GM12801 (cell line): ENCODE data around the gene KIF1A.

ENCODE experiments used
- TF ChIP-seq, protein P1 (sequence below): IDR thresholded peaks from one replicate; pipeline ENCODE4 v1.5.1; 2011; ENCODE audit warnings: control low read depth; ENCODE audit not compliant: insufficient read length; ENCODE audit errors: extremely low read depth

KIF1A gene

DNA sequence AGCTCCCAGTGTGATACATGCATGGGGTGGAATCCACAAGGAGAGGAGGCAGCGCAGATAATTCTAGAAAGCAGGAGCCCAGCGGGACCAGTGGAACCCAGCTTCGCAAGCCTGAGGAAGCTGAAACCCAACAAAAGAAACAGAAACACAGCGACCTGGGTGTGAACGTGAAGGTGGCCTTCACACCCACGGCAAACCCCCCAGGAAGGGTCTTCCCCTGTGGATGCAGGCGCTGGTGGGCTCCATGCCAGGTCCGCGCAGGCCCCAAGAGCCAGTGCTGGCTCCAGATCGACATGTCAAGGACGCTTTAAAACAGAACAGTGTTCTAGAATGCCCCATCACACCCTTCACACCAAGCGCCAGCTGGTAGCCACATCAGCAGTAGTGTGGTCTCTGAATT, 22.1 kb downstream of the KIF1A start:
- TF ChIP-seq, protein P1, sequence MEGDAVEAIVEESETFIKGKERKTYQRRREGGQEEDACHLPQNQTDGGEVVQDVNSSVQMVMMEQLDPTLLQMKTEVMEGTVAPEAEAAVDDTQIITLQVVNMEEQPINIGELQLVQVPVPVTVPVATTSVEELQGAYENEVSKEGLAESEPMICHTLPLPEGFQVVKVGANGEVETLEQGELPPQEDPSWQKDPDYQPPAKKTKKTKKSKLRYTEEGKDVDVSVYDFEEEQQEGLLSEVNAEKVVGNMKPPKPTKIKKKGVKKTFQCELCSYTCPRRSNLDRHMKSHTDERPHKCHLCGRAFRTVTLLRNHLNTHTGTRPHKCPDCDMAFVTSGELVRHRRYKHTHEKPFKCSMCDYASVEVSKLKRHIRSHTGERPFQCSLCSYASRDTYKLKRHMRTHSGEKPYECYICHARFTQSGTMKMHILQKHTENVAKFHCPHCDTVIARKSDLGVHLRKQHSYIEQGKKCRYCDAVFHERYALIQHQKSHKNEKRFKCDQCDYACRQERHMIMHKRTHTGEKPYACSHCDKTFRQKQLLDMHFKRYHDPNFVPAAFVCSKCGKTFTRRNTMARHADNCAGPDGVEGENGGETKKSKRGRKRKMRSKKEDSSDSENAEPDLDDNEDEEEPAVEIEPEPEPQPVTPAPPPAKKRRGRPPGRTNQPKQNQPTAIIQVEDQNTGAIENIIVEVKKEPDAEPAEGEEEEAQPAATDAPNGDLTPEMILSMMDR, result no peak

DNA sequence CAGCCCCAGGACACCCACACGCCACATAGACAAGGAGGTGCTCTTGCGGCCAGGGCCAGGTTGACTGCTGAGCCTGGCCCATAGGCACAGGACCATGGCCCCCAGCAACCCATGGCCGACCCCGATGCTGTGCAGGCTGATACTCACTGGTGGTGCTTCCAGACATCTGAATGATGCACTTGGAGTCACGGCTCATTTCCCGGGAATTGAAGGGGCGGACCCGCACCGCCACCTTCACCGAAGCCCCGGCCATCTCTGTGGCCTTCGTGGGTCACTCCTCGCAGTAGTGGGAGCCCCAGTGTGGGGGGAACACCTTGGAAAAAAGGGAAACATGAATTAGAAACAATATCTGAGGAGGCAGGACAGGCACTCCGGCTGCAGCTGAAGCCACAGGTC, 22.5 kb downstream of the KIF1A start:
- TF ChIP-seq, protein P1, result no peak

DNA sequence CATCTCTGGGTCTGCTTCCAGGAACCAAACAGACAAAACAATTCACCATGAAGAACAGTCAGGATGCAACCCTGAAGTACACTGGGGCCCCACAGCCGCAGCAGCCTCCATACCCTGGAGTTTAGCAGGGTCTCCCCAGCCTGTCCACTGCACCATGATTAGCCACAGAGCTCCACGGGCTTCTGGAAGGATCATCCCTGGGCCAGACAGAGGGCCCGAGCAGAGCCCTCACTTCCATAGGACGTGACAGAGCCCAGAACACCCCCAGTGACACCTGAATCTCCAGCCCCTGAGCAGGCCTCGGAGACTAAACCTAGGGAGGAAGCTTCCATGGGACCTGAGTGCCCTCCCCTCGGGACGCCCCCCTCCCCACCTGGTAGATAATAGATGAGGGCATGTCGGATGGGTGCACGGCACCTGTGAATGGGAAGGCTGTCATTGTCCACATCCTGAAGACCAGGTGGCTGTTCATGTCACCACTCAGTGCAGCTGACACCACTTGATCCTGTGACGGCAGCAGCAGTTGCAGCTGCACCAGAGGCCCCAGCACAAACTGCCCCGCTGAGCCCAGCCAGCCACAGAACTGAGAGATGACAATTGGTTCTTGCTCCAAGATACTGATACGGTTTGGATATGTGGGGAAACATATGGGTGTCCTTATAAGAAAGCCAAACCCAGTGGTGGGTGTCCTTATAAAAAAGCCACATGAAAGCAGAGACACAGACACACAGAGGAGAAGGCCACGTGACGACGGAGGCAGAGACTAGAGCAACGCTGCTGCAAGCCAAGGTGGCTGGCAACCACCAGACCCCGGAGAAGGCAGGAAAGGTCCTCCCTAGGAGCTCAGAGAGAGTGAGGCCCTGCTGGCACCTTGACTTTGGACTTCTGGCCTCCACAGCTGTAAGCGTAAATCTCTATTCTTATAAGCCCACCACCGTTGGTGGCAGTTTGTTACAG, 23.2 kb downstream of the KIF1A start:
- TF ChIP-seq, protein P1, result no peak

DNA sequence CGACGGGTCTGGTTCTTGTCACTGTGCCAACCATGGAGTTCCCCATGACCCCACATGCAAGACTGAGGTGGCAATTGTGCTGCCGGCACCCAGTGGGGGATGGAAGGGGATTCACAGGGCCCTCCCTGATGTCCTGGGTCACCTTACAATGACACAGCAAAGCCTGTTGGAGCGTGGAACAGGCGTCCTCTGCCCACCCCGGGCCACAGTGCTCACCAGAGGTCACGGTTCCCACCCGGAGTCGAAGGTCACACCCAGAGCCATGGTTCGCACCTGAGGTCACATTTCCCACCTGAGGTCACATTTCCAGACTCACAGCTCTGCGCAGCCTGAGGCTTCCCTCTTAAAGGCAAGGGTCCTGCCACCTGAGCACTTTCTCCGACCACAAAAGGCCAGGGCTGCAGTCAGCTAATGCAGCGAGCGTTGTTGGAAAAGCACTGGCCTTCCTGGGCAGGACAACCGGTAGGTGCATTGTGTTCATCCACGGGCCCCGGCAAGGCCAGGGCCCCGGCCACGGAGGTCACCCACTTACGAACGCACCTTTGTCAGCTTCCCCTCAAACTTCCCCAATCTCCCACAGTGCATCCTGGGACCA, 24.0 kb downstream of the KIF1A start:
- TF ChIP-seq, protein P1, result no peak

DNA sequence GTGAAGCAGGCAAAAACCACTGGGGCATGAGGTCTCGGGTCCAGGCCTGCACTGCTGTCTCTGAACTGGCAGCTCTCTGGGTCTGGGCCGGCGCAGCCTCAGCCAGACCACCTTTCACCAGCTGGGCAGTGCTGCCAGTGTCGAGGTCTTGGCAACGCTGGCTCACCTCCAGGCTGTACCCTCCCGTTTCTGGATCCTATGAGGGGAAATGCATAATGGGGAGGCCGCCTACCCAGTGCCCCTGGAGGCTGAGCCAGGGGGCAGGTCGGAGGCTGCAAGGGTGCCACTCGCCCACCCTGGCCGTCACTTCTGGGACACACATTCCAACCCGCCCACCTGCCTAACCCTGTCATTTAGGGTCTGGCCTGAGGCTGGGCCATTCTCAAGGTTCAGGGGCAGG, 24.6 kb downstream of the KIF1A start:
- TF ChIP-seq, protein P1, result no peak

DNA sequence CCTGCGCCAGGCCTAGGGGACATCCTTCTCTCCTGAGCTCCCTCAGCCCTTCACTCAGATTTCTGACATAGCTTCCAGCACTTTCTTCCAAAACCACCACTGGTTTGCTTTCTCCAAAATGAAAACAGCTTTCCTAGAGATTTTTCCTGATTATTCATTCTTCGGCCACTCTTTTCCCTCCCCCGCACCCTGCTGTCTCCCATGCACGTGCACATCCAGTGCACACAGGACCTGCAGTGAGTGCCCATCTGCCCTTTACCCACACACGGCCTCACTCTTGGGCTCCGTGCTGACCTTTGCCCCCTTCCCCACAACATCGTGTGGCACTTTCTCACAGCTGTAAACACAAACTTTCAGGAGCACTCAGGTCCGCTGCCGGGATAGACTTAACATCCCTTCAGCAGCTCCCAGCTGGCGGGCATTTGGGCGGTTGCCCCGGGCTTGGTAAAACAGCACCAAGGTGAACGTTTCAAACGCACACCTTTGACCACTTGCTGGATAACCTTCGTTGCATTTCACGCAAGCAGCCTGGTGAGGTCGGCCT, 25.8 kb downstream of the KIF1A start:
- TF ChIP-seq, protein P1, result no peak
